Measurements from ENCODE around the gene RSRC1.

DNA sequence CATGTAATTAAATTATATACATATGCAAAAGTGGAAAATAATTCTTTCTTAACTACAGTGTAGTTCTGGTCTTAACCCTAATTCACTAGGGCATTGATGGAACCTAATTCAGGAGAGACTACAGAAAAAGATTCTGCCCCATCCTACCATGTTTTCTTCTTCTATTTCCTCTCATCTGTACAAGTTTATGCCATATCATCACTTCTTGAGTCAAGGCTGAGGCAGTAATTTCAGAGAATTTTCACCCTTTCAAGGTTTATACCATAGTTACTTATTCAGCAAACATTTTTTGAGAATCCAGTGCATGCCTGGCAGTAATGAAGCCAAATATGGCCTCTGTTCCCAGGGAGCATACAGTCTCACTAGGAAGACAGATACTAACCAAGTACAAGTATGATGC lies 37.1 kb upstream of the RSRC1 start:
- TF ChIP-seq CTCF (conservative IDR thresholded peaks at IDR 0.05; ENCODE audit: low read length): no peak
- no peak for TF ChIP-seq EZH2phosphoT487 (IDR thresholded peaks at IDR 0.05; ENCODE audit: borderline replicate concordance, low read depth, low read length)
